GM12892 (cell line): ENCODE data around the gene SLC22A3.

ENCODE experiments used
- POLR2A ChIP-seq: IDR thresholded peaks from 2 replicates; pipeline ENCODE4 v1.6.1; 2011; ENCODE audit warnings: low read depth, low read length, control low read depth
- POLR2AphosphoS5 ChIP-seq: IDR thresholded peaks from 2 replicates; pipeline ENCODE4 v1.6.1; 2011; ENCODE audit warnings: low read depth, low read length, control low read depth
- TAF1 ChIP-seq: IDR thresholded peaks from 2 replicates; pipeline ENCODE4 v1.6.1; 2011; ENCODE audit warnings: low read depth, mild to moderate bottlenecking, control low read depth, low read length, borderline replicate concordance

GRCh38 chr6:160421854-160422253 lies 73.7 kb downstream of the SLC22A3 start:
- TF ChIP-seq POLR2A, result no peak
- TF ChIP-seq POLR2AphosphoS5, result no peak
- TF ChIP-seq TAF1, result no peak
